ENCODE measurements around the gene MGME1. TPM values are rescaled to one million over a fixed set of nuclear protein-coding genes. Genes with fewer than 3 reads are reported as not detected.
A peak's percentile ranks its signal among the peaks of the same experiment; 100 is the strongest.

MGME1 gene
- total RNA-seq, 4 donors from 2014 or later = 4.6 to 14.7 (median 8.7) TPM

- DNase-seq (ENCODE audit: low spot score in 2 of 2) = no peak
- WGBS, 2 donors = 55 to 65% methylated on average over 8 of the region's 8 CpGs
- H3K36me3 ChIP-seq = peaks cover 0 to 15% (median 0%) of the 10 kb centered on the region in 3 donors
- peaks cover 0 to 50% (median 22%) of the 10 kb centered on the region in 4 donors for H3K4me1 ChIP-seq
- H3K27me3 ChIP-seq = no peaks in the 10 kb centered on the region
- no peak for TF ChIP-seq POLR2A (IDR thresholded peaks at IDR 0.05)
- no peak for TF ChIP-seq CTCF (IDR thresholded peaks at IDR 0.05)
- no peak for TF ChIP-seq EP300 (IDR thresholded peaks at IDR 0.05)
- H3K27ac ChIP-seq = peak overlapping the region in 2 of 4 donors; percentile 26 to 66
- H3K9me3 ChIP-seq = peaks cover 0 to 5% (median 0%) of the 10 kb centered on the region in 4 donors
- no peak overlapping the region for H3K4me3 ChIP-seq
These were observed 32.5 kb upstream of the MGME1 start for GRCh38 chr20:17936286-17936760.

- no peaks in the 10 kb centered on the region for H3K9me3 ChIP-seq
- H3K36me3 ChIP-seq = peaks cover 0 to 23% (median 4%) of the 10 kb centered on the region in 3 donors
- peaks cover 0 to 50% (median 22%) of the 10 kb centered on the region in 4 donors for H3K4me1 ChIP-seq
- TF ChIP-seq CTCF (IDR thresholded peaks at IDR 0.05) (no peak), EP300 (IDR thresholded peaks at IDR 0.05) (no peak), POLR2A (IDR thresholded peaks at IDR 0.05) (no peak)
- peak overlapping the region in 2 of 4 donors; percentile 32 to 66 for H3K27ac ChIP-seq
- H3K27me3 ChIP-seq = no peaks in the 10 kb centered on the region
- no peak overlapping the region for H3K4me3 ChIP-seq
- DNase-seq (ENCODE audit: low spot score in 2 of 2) = peak in 1 of 2 donors; percentile 45
- WGBS, 2 donors = 27 to 28% methylated on average over 19 of the region's 19 CpGs
These were observed 31.8 kb upstream of the MGME1 start for GRCh38 chr20:17936761-17937732.

- TF ChIP-seq EP300 (IDR thresholded peaks at IDR 0.05) (no peak), POLR2A (IDR thresholded peaks at IDR 0.05) (no peak), CTCF (IDR thresholded peaks at IDR 0.05) (peak; percentile 76 to 87 (median 85))
- 21% methylated on average over 13 of the region's 13 CpGs for WGBS, 2 donors
- peaks cover 0 to 42% (median 4%) of the 10 kb centered on the region in 3 donors for H3K36me3 ChIP-seq
- no peak overlapping the region for H3K4me3 ChIP-seq
- peak overlapping the region in 1 of 4 donors; percentile 66 for H3K27ac ChIP-seq
- H3K27me3 ChIP-seq = no peaks in the 10 kb centered on the region
- no peaks in the 10 kb centered on the region for H3K9me3 ChIP-seq
- DNase-seq (ENCODE audit: low spot score in 2 of 2) = peak; percentile 54 to 64
- H3K4me1 ChIP-seq = peaks cover 0 to 50% (median 22%) of the 10 kb centered on the region in 4 donors
These were observed 29.8 kb upstream of the MGME1 start for GRCh38 chr20:17938871-17939619.

- no peak for DNase-seq (ENCODE audit: low spot score in 2 of 2)
- TF ChIP-seq CTCF (IDR thresholded peaks at IDR 0.05) = no peak
- no peak for TF ChIP-seq POLR2A (IDR thresholded peaks at IDR 0.05)
- TF ChIP-seq EP300 (IDR thresholded peaks at IDR 0.05) = no peak
- Histone ChIP-seq H3K27ac (no peak overlapping the region), H3K9me3 (no peaks in the 10 kb centered on the region), H3K4me3 (no peak overlapping the region), H3K36me3 (peaks cover 0 to 49% (median 6%) of the 10 kb centered on the region in 3 donors), H3K27me3 (no peaks in the 10 kb centered on the region), H3K4me1 (peaks cover 0 to 46% (median 22%) of the 10 kb centered on the region in 4 donors)
- WGBS, 2 donors = 66 to 69% methylated on average over 7 of the region's 7 CpGs
These were observed 29.1 kb upstream of the MGME1 start for GRCh38 chr20:17939622-17940223.
